Erythroblast (primary cell): ENCODE measurements around the gene ASIC4.

ENCODE experiments used
- DNase-seq, 2 experiments: peaks; one replicate each; lab custom pipeline; 2025; lab: John Stamatoyannopoulos, UW
- GATA1 ChIP-seq: IDR thresholded peaks from 2 replicates; pipeline ENCODE4 v1.6.1; 2011; ENCODE audit warnings: low read depth, mild to moderate bottlenecking, control low read depth, low read length, moderate library complexity
- POLR2A ChIP-seq: IDR thresholded peaks from 2 replicates; pipeline ENCODE4 v1.6.1; 2011; ENCODE audit warnings: mild to moderate bottlenecking, low read length

Gene ASIC4

DNA sequence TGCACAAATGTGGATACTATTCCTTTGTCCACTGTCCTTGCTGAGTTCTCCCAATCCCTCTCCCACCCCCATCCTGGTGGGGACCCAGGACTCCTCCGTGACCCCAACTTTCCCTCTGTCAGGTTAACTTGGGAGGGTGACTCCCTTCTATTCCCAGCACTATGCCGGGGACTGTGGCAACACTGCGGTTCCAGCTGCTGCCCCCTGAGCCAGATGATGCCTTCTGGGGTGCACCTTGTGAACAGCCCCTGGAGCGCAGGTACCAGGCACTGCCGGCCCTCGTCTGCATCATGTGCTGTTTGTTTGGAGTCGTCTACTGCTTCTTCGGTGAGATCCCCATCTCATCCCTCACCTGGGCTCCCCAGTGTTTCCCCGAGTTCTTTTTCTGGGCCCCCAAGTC lies 30.3 kb downstream of the ASIC4 start:
- no peak for DNase-seq
- TF ChIP-seq POLR2A (no peak), GATA1 (no peak)

GRCh38 chr2:219545295-219545942 lies 31.1 kb downstream of the ASIC4 start:
- no peak for DNase-seq

GRCh38 chr2:219545943-219546352 lies 31.7 kb downstream of the ASIC4 start:
- no peak for TF ChIP-seq GATA1
- TF ChIP-seq POLR2A: no peak
- DNase-seq: no peak

More at GRCh38 chr2:219545295-219545942, 31.1 kb downstream of the ASIC4 start:
- TF ChIP-seq GATA1 (no peak), POLR2A (no peak)

DNA sequence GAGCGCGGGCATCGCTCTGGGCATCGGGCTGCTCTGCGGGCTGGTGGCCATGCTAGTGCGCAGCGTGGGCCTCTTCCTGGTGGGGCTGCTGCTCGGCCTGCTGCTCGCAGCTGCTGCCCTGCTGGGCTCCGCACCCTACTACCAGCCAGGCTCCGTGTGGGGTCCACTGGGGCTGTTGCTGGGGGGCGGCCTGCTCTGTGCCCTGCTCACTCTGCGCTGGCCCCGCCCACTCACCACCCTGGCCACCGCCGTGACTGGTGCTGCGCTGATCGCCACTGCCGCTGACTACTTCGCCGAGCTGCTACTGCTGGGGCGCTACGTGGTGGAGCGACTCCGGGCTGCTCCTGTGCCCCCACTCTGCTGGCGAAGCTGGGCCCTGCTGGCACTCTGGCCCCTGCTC lies 33.3 kb downstream of the ASIC4 start:
- TF ChIP-seq POLR2A (no peak), GATA1 (no peak)
- no peak for DNase-seq

GRCh38 chr2:219548990-219549389 lies 34.7 kb downstream of the ASIC4 start:
- TF ChIP-seq POLR2A (no peak), GATA1 (no peak)

DNA sequence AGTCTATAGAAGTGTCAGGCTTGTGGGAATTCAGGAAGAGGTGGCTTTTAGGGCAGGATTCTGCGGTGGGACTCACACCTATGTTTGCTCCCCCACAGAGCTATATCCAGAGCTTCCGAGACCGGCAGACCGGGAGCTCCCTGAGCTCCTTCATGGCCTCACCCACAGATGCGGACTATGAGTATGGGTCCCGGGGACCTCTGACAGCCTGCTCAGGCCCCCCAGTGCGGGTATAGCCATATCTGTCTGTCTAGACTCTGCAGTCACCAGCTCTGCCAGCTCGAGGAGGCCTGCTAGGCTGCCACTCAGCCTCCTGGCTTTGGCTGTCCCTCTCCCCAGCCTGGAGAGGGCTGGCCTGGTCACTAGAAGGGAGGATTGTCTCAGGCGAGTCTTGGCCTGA lies 35.3 kb downstream of the ASIC4 start:
- no peak for DNase-seq
- no peak for TF ChIP-seq POLR2A
- no peak for TF ChIP-seq GATA1

More at GRCh38 chr2:219548990-219549389, 34.7 kb downstream of the ASIC4 start:
- no peak for DNase-seq

- TF ChIP-seq POLR2A (no peak), GATA1 (no peak)
- DNase-seq: peak; percentile 82 to 83
Observed at GRCh38 chr2:219551441-219552381, 37.4 kb downstream of the ASIC4 start.

DNA sequence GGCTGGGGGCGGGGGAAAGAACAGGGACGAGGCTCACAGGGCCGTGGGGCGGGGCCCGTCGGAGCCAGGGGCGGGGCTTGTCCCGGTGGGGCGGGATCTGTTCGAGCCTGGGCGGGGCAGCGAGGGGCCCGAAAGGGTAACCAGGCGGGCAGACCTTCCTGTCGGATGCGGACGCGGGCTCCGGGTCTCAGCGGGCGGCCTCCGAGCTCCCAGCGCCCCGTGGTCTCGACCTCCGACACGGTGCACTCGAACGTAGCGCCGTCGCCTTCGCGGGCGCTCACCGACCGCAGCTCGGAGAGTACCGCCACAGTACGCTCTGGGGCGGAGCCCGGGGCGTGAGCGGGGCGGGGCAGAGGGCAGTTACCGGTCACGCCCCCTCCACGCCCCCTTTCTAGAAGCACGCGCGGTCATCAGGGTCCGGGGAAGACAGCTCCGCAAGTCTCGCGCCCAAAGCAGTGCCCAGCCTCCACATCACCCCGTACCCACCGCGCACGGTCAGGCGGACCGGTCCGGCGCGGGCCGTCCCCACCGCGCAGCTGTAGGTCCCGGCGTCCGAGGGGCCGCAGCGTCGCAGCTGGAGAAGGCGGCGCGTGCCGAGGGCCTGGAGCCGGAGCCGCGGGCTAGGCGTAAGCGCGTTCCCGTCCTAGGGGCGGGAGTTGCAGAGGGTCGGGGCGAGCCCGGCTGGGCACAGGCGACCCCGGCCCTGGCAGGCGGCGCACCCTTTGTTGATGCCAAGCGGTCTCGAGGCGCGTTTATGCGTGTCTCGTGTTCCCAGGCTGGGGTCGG lies 38.3 kb downstream of the ASIC4 start:
- no peak for TF ChIP-seq POLR2A
- no peak for TF ChIP-seq GATA1
- DNase-seq: peak; percentile 81 to 88

- DNase-seq: no peak
- TF ChIP-seq POLR2A (no peak), GATA1 (no peak)
Observed at GRCh38 chr2:219553168-219553417, 38.8 kb downstream of the ASIC4 start.

DNA sequence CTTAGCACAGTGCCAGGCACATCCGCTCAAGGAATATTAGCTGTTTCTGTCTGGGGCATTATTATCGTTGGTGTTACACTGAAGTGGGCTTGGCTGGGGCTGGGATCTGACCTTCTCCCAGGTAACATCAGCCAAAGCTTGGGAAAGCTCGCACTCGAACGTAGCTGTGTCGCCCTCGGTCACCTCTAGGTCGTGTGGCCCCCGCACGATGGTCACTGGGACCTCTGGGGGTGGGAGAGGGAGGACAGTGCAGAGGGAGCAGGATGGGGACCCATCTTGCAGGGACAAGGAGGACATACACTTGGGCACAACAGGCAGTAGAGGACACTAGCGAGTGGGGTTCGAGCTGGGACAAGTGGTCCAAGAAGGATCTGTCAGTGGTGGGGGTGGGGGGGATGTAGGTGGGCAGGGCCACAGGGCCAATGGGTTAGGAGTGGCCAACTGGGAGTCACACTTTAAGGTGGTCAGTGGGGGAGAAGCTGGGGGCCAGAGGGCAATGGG lies 39.2 kb downstream of the ASIC4 start:
- TF ChIP-seq POLR2A (no peak), GATA1 (no peak)
- DNase-seq: no peak

GRCh38 chr2:219554350-219554749 lies 40.1 kb downstream of the ASIC4 start:
- DNase-seq: no peak
- TF ChIP-seq GATA1: no peak
- no peak for TF ChIP-seq POLR2A

- TF ChIP-seq GATA1 (no peak), POLR2A (no peak)
- DNase-seq: no peak
Observed at GRCh38 chr2:219555956-219556355, 41.7 kb downstream of the ASIC4 start.

- DNase-seq: no peak
- TF ChIP-seq POLR2A (no peak), GATA1 (no peak)
Observed at GRCh38 chr2:219556413-219556812, 42.1 kb downstream of the ASIC4 start.

GRCh38 chr2:219557320-219557719 lies 43.0 kb downstream of the ASIC4 start:
- TF ChIP-seq POLR2A (no peak), GATA1 (no peak)
- no peak for DNase-seq
